GM18867 (cell line): Measurements from ENCODE around the gene RNF148.
"Not testable (repeated sequence)": the region's sequence is repeated elsewhere in the genome, so short reads cannot be mapped to it uniquely, and the experiment has no call there.

ENCODE experiments used
- ATAC-seq: cut with Tn5 transposase; IDR thresholded peaks from one replicate; pipeline ENCODE4 v1.9.1; 2021; ENCODE audit warnings: mild to moderate bottlenecking, moderate library complexity; ENCODE audit not compliant: unreplicated experiment

RNF148 gene

GRCh38 chr7:122691569-122692235, 11.0 kb downstream of the RNF148 start:
- no peak for ATAC-seq

- ATAC-seq, result no peak
Observed at GRCh38 chr7:122689346-122690109, 13.2 kb downstream of the RNF148 start.

- ATAC-seq, result no peak
Observed at GRCh38 chr7:122688400-122688998, 14.2 kb downstream of the RNF148 start.

- no peak for ATAC-seq
Observed at GRCh38 chr7:122686360-122686878, 16.3 kb downstream of the RNF148 start.

GRCh38 chr7:122684504-122684903, 18.2 kb downstream of the RNF148 start:
- ATAC-seq, result no peak

GRCh38 chr7:122682815-122683550, 19.7 kb downstream of the RNF148 start:
- ATAC-seq, result no peak

- not testable (repeated sequence) for ATAC-seq
Observed at GRCh38 chr7:122681186-122681585, 21.5 kb downstream of the RNF148 start.

GRCh38 chr7:122679813-122680212, 22.9 kb downstream of the RNF148 start:
- ATAC-seq, result no peak

- ATAC-seq, result not testable (repeated sequence)
Observed at GRCh38 chr7:122679269-122679709, 23.4 kb downstream of the RNF148 start.

- ATAC-seq, result no peak
Observed at GRCh38 chr7:122677149-122677548, 25.6 kb downstream of the RNF148 start.

- ATAC-seq, result no peak
Observed at GRCh38 chr7:122676466-122676865, 26.3 kb downstream of the RNF148 start.

GRCh38 chr7:122675621-122676020, 27.1 kb downstream of the RNF148 start:
- ATAC-seq, result no peak

- ATAC-seq, result no peak
Observed at GRCh38 chr7:122675011-122675410, 27.7 kb downstream of the RNF148 start.

GRCh38 chr7:122674502-122674901, 28.2 kb downstream of the RNF148 start:
- ATAC-seq, result no peak

GRCh38 chr7:122673951-122674350, 28.8 kb downstream of the RNF148 start:
- no peak for ATAC-seq

GRCh38 chr7:122672536-122672935, 30.2 kb downstream of the RNF148 start:
- no peak for ATAC-seq

- ATAC-seq, result no peak
Observed at GRCh38 chr7:122663733-122664132, 39.0 kb downstream of the RNF148 start.

GRCh38 chr7:122658856-122659255, 43.9 kb downstream of the RNF148 start:
- ATAC-seq, result no peak

GRCh38 chr7:122653685-122654084, 49.0 kb downstream of the RNF148 start:
- no peak for ATAC-seq

- ATAC-seq, result no peak
Observed at GRCh38 chr7:122652876-122653275, 49.8 kb downstream of the RNF148 start.
